Prostate gland (tissue), 2 donors: ENCODE measurements around the gene FRMD5.

ENCODE experiments used
- POLR2AphosphoS5 ChIP-seq: sonication (generic); formaldehyde crosslinking; IDR thresholded peaks from one replicate; pipeline ENCODE4 v1.6.1; 2017; ENCODE audit warnings: antibody characterized with exemption
- TF ChIP-seq, protein P1 (sequence below), 4 experiments: fragments of 200-600 bp in 2 of 4; fragments of 450-650 bp in 2 of 4; sonication (generic) in 2 of 4; IDR thresholded peaks; 1 replicate in 3 of 4; 2 replicates in 1 of 4; pipeline ENCODE4 v1.5.1; 2016 to 2019; ENCODE audit warnings: antibody characterized with exemption in 4 of 4, mild to moderate bottlenecking in 2 of 4, moderate library complexity in 2 of 4

- no peak for TF ChIP-seq POLR2AphosphoS5
- TF ChIP-seq, protein P1, sequence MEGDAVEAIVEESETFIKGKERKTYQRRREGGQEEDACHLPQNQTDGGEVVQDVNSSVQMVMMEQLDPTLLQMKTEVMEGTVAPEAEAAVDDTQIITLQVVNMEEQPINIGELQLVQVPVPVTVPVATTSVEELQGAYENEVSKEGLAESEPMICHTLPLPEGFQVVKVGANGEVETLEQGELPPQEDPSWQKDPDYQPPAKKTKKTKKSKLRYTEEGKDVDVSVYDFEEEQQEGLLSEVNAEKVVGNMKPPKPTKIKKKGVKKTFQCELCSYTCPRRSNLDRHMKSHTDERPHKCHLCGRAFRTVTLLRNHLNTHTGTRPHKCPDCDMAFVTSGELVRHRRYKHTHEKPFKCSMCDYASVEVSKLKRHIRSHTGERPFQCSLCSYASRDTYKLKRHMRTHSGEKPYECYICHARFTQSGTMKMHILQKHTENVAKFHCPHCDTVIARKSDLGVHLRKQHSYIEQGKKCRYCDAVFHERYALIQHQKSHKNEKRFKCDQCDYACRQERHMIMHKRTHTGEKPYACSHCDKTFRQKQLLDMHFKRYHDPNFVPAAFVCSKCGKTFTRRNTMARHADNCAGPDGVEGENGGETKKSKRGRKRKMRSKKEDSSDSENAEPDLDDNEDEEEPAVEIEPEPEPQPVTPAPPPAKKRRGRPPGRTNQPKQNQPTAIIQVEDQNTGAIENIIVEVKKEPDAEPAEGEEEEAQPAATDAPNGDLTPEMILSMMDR (IDR thresholded peaks at IDR 0.05): no peak
Measured at GRCh38 chr15:44024155-44024554, 170.9 kb downstream of the FRMD5 start.
